H9 (cell line): Measurements from ENCODE around the gene HS6ST3. TPM values are rescaled to one million over a fixed set of nuclear protein-coding genes. Genes with fewer than 3 reads are reported as not detected.

Source experiments
- DNase-seq: peaks from one replicate; pipeline ENCODE4 v3.0.0-alpha.2; 2017
- H2AFZ ChIP-seq: one replicate; pipeline ENCODE4 v1.6.1; 2013; ENCODE audit warnings: mild to moderate bottlenecking, low read length, control low read depth, moderate library complexity
- H2AK5ac ChIP-seq: 2 replicates; pipeline ENCODE4 v1.6.1; 2013; ENCODE audit warnings: low read length, control low read depth, mixed read lengths; ENCODE audit not compliant: insufficient read length
- H2BK120ac ChIP-seq: one replicate; pipeline ENCODE4 v1.6.1; 2013; ENCODE audit warnings: low read depth, mild to moderate bottlenecking, low read length, control low read depth, inconsistent platforms; ENCODE audit not compliant: poor library complexity, severe bottlenecking
- H2BK12ac ChIP-seq: 2 replicates; pipeline ENCODE4 v1.6.1; 2013; ENCODE audit warnings: low read length, control low read depth, mixed read lengths, low read depth; ENCODE audit not compliant: insufficient read length
- H2BK15ac ChIP-seq: 2 replicates; pipeline ENCODE4 v1.6.1; 2013; ENCODE audit warnings: low read depth, low read length, control low read depth
- H2BK20ac ChIP-seq: one replicate; pipeline ENCODE4 v1.6.1; 2013; ENCODE audit warnings: low read depth, mild to moderate bottlenecking, low read length, control low read depth, inconsistent platforms; ENCODE audit not compliant: poor library complexity, severe bottlenecking
- H2BK5ac ChIP-seq: 2 replicates; pipeline ENCODE4 v1.6.1; 2013; ENCODE audit warnings: low read length, control low read depth, mixed read lengths; ENCODE audit not compliant: insufficient read length
- H3K14ac ChIP-seq: 2 replicates; pipeline ENCODE4 v1.6.1; 2013; ENCODE audit warnings: low read length, control low read depth; ENCODE audit not compliant: insufficient read depth
- H3K18ac ChIP-seq: 2 replicates; pipeline ENCODE4 v1.6.1; 2013; ENCODE audit warnings: low read depth, mild to moderate bottlenecking, mixed read lengths, low read length, control low read depth; ENCODE audit not compliant: insufficient read length
- H3K23ac ChIP-seq: 2 replicates; pipeline ENCODE4 v1.6.1; 2013; ENCODE audit warnings: low read length, control low read depth, mixed read lengths, low read depth; ENCODE audit not compliant: insufficient read length
- H3K23me2 ChIP-seq: 2 replicates; pipeline ENCODE4 v1.6.1; 2013; ENCODE audit warnings: low read depth, mild to moderate bottlenecking, mixed read lengths, low read length, control low read depth; ENCODE audit not compliant: insufficient read length, poor library complexity, severe bottlenecking
- H3K27ac ChIP-seq: 2 replicates; pipeline ENCODE4 v1.5.1; 2013; ENCODE audit warnings: low read length, control low read depth, mixed read lengths, low read depth; ENCODE audit not compliant: insufficient read length
- H3K27me3 ChIP-seq: 2 replicates; pipeline ENCODE4 v1.6.1; 2013; ENCODE audit warnings: low read length, control low read depth, inconsistent platforms; ENCODE audit not compliant: insufficient read depth
- H3K4ac ChIP-seq: 2 replicates; pipeline ENCODE4 v1.6.1; 2013; ENCODE audit warnings: low read depth, mild to moderate bottlenecking, control low read depth, inconsistent platforms, low read length, moderate library complexity
- H3K4me1 ChIP-seq: 2 replicates; pipeline ENCODE4 v1.6.1; 2013; ENCODE audit warnings: low read length, control low read depth, inconsistent platforms; ENCODE audit not compliant: insufficient read depth
- H3K4me2 ChIP-seq: 2 replicates; pipeline ENCODE4 v1.6.1; 2013; ENCODE audit warnings: low read length, control low read depth, mixed read lengths; ENCODE audit not compliant: insufficient read length, insufficient read depth
- H3K56ac ChIP-seq: 2 replicates; pipeline ENCODE4 v1.6.1; 2013; ENCODE audit warnings: low read depth, mild to moderate bottlenecking, mixed read lengths, low read length, control low read depth; ENCODE audit not compliant: insufficient read length
- H3K79me1 ChIP-seq: 2 replicates; pipeline ENCODE4 v1.6.1; 2013; ENCODE audit warnings: low read depth, mild to moderate bottlenecking, moderate library complexity, low read length, control low read depth, inconsistent platforms; ENCODE audit not compliant: insufficient read depth, poor library complexity, severe bottlenecking
- H3K79me2 ChIP-seq: 2 replicates; pipeline ENCODE4 v1.6.1; 2013; ENCODE audit warnings: low read length, control low read depth, inconsistent platforms; ENCODE audit not compliant: insufficient read depth
- H3K9ac ChIP-seq: 2 replicates; pipeline ENCODE4 v1.6.1; 2013; ENCODE audit warnings: low read length, control low read depth, mixed read lengths; ENCODE audit not compliant: insufficient read length; ENCODE audit errors: extremely low read depth
- H3K9me3 ChIP-seq: one replicate; pipeline ENCODE4 v1.6.1; 2013; ENCODE audit warnings: low read depth, low read length, inconsistent platforms; ENCODE audit not compliant: control insufficient read depth
- H3T11ph ChIP-seq: one replicate; pipeline ENCODE4 v1.6.1; 2013; ENCODE audit warnings: mild to moderate bottlenecking, low read length, control low read depth, inconsistent platforms
- H4K20me1 ChIP-seq: one replicate; pipeline ENCODE4 v1.6.1; 2013; ENCODE audit not compliant: control insufficient read depth, insufficient read length, insufficient read depth
- H4K5ac ChIP-seq: 2 replicates; pipeline ENCODE4 v1.6.1; 2013; ENCODE audit warnings: low read depth, mild to moderate bottlenecking, mixed read lengths, low read length, control low read depth; ENCODE audit not compliant: insufficient read length
- H4K8ac ChIP-seq: replicated peaks from 2 replicates; pipeline ENCODE4 v1.6.1; 2013; ENCODE audit warnings: low read length, control low read depth, mixed read lengths, low read depth; ENCODE audit not compliant: insufficient read length
- H4K91ac ChIP-seq: 2 replicates; pipeline ENCODE4 v1.6.1; 2013; ENCODE audit warnings: low read depth, mild to moderate bottlenecking, moderate library complexity, mixed read lengths, low read length, control low read depth; ENCODE audit not compliant: insufficient read length
- H3K27ac Mint-ChIP-seq, 3 experiments: 2 replicates in 2 of 3; 3 replicates in 1 of 3; pipeline ENCODE4 v1.8.0; 2020 to 2021; ENCODE audit warnings: mixed read lengths in 3 of 3, mild to moderate bottlenecking in 1 of 3, moderate library complexity in 1 of 3
- H3K27me3 Mint-ChIP-seq: 2 replicates; pipeline ENCODE4 v1.8.0; 2021; ENCODE audit warnings: low read depth, mild to moderate bottlenecking, moderate library complexity, mixed read lengths
- H3K36me3 Mint-ChIP-seq, 3 experiments: 2 replicates in 2 of 3; 3 replicates in 1 of 3; pipeline ENCODE4 v1.8.0; 2020 to 2021; ENCODE audit warnings: low read depth in 3 of 3, mixed read lengths in 3 of 3; ENCODE audit not compliant: insufficient read depth in 1 of 3
- H3K4me1 Mint-ChIP-seq, 2 experiments: 2 replicates each; pipeline ENCODE4 v1.8.0; 2020; ENCODE audit warnings: mixed read lengths in 2 of 2
- H3K4me3 Mint-ChIP-seq, 2 experiments: 2 replicates in 1 of 2; 3 replicates in 1 of 2; pipeline ENCODE4 v1.8.0; 2020 to 2021; ENCODE audit warnings: mild to moderate bottlenecking in 2 of 2, mixed read lengths in 2 of 2, moderate library complexity in 1 of 2
- H3K9me3 Mint-ChIP-seq, 2 experiments: 2 replicates in 1 of 2; 3 replicates in 1 of 2; pipeline ENCODE4 v1.8.0; 2020; ENCODE audit warnings: mild to moderate bottlenecking in 2 of 2, mixed read lengths in 2 of 2, moderate library complexity in 1 of 2
- WGBS: extraction: QIAGEN DNeasy Blood & Tissue Kit; methylation state at CpG from one replicate; pipeline ENCODE4 v1.1.7; 2013; ENCODE audit warnings: missing lambda C conversion rate, low lambda C conversion rate, mixed read lengths; ENCODE audit not compliant: insufficient read length; ENCODE audit errors: extremely low coverage; 5-methylcytosine and 5-hydroxymethylcytosine counted together
- total RNA-seq: library from RNA; stranded (reverse); gene quantifications from 2 replicates; pipeline ENCODE4 v1.2.1, GENCODE V29; 2021
- TF ChIP-seq, protein P1 (sequence below): fragments of 200-600 bp; sonication (generic); conservative IDR thresholded peaks from 3 replicates; pipeline ENCODE4 v1.8.0; 2021; ENCODE audit warnings: antibody characterized with exemption, mild to moderate bottlenecking

The HS6ST3 gene
- total RNA-seq, 1 experiment from 2014 or later, result 0.44 TPM

- H3K23ac ChIP-seq, result no peak overlapping the region
- no peak overlapping the region for H2BK12ac ChIP-seq
- Mint-ChIP-seq H3K4me1 (peaks cover 27 to 29% of the 10 kb centered on the region in 2 experiments), H3K36me3 (peaks cover 0 to 6% (median 0%) of the 10 kb centered on the region in 3 experiments; a peak in 4 of 7 replicates), H3K9me3 (peaks cover 6 to 7% of the 10 kb centered on the region in 2 experiments; a peak in 4 of 5 replicates), H3K4me3 (no peak overlapping the region), H3K27ac (no peak overlapping the region), H3K27me3 (peaks cover 5% of the 10 kb centered on the region)
- no peak overlapping the region for H2BK5ac ChIP-seq
- H2BK120ac ChIP-seq, result no peak overlapping the region
- H2BK15ac ChIP-seq, result no peak overlapping the region
- H2BK20ac ChIP-seq, result no peak overlapping the region
- no peak overlapping the region for H2AFZ ChIP-seq
- no peaks in the 10 kb centered on the region for H3K23me2 ChIP-seq
- no peak overlapping the region for H3K56ac ChIP-seq
- H3K4ac ChIP-seq, result no peak overlapping the region
- TF ChIP-seq, protein P1, sequence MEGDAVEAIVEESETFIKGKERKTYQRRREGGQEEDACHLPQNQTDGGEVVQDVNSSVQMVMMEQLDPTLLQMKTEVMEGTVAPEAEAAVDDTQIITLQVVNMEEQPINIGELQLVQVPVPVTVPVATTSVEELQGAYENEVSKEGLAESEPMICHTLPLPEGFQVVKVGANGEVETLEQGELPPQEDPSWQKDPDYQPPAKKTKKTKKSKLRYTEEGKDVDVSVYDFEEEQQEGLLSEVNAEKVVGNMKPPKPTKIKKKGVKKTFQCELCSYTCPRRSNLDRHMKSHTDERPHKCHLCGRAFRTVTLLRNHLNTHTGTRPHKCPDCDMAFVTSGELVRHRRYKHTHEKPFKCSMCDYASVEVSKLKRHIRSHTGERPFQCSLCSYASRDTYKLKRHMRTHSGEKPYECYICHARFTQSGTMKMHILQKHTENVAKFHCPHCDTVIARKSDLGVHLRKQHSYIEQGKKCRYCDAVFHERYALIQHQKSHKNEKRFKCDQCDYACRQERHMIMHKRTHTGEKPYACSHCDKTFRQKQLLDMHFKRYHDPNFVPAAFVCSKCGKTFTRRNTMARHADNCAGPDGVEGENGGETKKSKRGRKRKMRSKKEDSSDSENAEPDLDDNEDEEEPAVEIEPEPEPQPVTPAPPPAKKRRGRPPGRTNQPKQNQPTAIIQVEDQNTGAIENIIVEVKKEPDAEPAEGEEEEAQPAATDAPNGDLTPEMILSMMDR, result no peak
- no peaks in the 10 kb centered on the region for H3K9me3 ChIP-seq
- H4K8ac ChIP-seq, result no peak overlapping the region
- H3K27me3 ChIP-seq, result no peaks in the 10 kb centered on the region; the same call in 1 of the 2 replicates
- DNase-seq, result no peak
- no peak overlapping the region for H3K9ac ChIP-seq
- H3K18ac ChIP-seq, result no peak overlapping the region
- no peak overlapping the region for H4K91ac ChIP-seq
- H3K79me1 ChIP-seq, result no peaks in the 10 kb centered on the region
- H4K20me1 ChIP-seq, result no peaks in the 10 kb centered on the region
- H4K5ac ChIP-seq, result no peak overlapping the region
- H3K79me2 ChIP-seq, result no peaks in the 10 kb centered on the region
- WGBS, result no CpG with 5 or more reads among the region's 7 CpGs
- H3K4me2 ChIP-seq, result no peak overlapping the region
- H3K14ac ChIP-seq, result no peak overlapping the region
- H3K27ac ChIP-seq, result no peak overlapping the region
- H3T11ph ChIP-seq, result no peak overlapping the region
- no peak overlapping the region for H2AK5ac ChIP-seq
- H3K4me1 ChIP-seq, result peaks cover 3% of the 10 kb centered on the region
Observed at GRCh38 chr13:96474181-96474557, 384.3 kb downstream of the HS6ST3 start.
